GM18511 (cell line): ENCODE data around the gene RALGAPA2.

Source experiments
- ATAC-seq: cut with Tn5 transposase; IDR thresholded peaks from one replicate; pipeline ENCODE4 v1.9.1; 2021; ENCODE audit warnings: mild to moderate bottlenecking, moderate library complexity; ENCODE audit not compliant: unreplicated experiment

The RALGAPA2 gene

GRCh38 chr20:20480126-20480525, 232.3 kb downstream of the RALGAPA2 start:
- ATAC-seq: no peak

DNA sequence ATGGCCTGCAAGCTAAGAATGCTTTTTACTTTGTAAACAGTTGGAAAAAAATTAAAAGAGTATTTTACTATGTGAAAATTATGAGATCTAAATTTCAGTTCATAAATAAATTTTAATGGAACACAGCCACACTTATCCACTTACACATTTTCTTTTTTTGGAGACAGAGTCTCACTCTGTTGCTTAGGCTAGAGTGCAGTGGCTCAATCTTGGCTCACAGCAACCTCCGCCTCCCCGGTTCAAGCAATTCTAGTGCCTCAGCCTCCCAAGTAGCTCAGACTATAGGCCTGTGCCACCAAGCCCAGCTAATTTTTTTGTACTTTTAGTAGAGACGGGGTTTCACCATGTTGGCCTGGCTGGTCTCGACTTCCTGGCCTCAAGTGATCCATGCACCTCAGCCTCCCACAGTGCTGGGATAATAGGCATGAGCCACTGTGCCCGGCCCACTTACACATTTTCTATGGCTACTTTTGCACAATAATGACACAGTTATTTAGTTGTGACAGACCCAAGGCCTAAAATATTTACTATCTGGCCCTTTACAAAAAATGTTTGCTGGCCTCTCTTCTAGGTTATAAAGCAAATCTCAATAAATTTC, 234.9 kb downstream of the RALGAPA2 start:
- no peak for ATAC-seq

DNA sequence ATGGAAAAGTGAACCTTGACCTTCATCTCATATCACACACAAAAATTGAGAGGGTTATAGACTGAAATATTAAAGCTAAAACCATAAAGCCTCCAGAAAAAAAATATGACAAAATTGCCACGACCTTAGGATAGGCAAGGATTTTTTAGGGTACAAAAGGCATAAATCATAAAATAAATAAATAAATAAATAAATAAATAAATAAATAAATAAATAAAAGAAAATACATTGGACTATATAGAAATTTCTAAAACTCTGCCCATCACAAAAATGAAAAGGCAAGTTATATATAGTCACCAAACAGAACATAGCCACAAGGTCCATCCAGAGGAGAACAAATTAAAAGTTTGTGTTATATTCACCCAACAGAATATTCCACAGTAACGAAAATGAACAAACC, 235.9 kb downstream of the RALGAPA2 start:
- no peak for ATAC-seq

GRCh38 chr20:20473657-20474056, 238.8 kb downstream of the RALGAPA2 start:
- ATAC-seq: no peak

GRCh38 chr20:20472684-20473274, 239.7 kb downstream of the RALGAPA2 start:
- no peak for ATAC-seq

- peak; percentile 85 for ATAC-seq
Observed at GRCh38 chr20:20466341-20466879, 246.0 kb downstream of the RALGAPA2 start.

DNA sequence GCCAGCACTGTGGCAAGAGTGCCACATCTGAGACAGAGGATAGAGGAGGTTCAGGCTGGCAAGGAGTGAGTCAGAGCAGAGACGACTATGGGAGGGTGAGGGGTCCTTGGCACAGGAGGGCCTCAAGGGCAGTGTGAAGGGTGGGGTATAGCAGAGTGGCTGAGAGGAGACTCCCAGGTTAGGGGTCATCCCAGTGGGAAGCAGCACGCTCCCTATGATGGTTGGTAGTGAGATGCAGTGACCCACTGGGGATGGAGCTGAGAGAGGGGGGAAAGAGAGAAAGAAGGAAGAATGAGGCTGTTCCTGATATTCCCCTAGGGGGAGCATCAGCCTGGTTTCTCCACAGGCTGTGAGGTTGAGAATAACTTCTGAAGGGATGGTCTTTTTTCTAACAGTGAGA, 247.2 kb downstream of the RALGAPA2 start:
- ATAC-seq: no peak

GRCh38 chr20:20463933-20464374, 248.5 kb downstream of the RALGAPA2 start:
- peak; percentile 45 for ATAC-seq

GRCh38 chr20:20462185-20462584, 250.3 kb downstream of the RALGAPA2 start:
- ATAC-seq: no peak

GRCh38 chr20:20461551-20461950, 250.9 kb downstream of the RALGAPA2 start:
- ATAC-seq: no peak

DNA sequence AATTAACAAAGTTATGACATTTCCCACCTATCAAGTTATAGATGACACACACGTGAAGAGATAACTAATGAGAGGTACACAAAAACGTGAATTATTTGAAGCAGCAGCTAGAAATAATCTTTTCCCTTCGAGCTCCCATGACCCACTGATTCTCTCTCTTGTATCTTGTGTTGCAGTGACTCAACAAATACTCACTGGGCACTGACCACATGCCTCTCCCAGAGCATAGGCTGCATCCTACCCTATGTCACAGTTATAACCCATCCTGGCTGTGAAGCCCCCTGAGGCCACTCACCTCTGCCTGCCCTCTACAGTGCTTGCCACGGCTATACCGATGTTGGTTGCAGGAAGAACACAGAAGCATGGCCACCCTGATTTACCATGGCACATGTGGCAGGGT, 252.7 kb downstream of the RALGAPA2 start:
- ATAC-seq: no peak

DNA sequence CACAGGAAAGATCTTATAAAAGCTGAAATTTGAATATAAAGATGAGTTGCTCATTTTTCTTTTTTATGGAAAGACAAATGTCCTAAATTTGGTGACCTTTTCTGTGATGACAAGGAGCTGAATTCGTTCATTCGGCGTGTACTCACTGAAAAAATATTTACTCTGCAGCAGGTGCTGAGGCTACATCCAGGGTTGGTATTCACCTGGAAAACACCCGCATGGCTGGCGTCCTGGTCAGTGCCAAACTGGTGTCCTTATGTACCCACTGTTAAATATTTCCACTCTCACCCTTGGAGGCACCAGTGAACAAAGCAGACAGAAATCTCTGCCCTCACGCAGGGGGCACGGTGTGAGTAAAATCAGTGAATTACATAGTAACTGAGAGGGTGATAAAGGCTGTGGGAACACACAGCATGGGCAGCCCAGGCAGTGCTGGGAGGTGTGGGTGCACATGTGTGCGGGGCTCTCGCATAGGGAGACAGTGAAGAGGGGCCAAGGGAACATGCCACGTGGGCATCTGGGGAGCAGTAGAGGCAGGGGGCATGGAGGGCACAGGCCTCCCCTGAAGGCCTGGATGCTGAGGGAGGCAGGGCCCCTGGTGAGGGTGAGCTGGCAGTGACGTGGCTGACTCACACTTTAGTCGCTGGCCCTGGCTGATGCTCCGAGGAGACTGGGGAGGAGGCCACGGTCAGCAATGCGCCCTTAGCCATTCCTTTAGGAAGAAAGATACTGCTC, 254.9 kb downstream of the RALGAPA2 start:
- ATAC-seq: no peak

DNA sequence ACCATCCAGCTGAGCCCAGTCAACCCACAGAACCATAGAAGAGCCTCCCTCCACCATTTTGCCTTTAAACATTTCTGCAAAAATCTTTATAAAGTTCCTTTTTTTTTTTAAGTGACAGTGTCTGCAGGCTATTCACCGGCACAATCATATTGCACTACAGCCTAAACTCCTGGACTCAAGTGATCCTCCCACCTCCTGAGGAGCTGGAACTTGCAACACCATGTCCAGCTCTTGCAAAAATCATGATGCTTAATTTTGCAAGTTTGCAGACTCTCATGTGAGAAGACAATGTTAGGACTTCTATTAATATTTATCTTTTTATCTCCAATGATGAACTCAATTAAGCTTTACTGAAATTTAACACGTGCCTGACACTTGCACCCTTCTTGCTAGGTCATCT, 255.7 kb downstream of the RALGAPA2 start:
- ATAC-seq: no peak

- ATAC-seq: no peak
Observed at GRCh38 chr20:20455926-20456325, 256.5 kb downstream of the RALGAPA2 start.

- ATAC-seq: no peak
Observed at GRCh38 chr20:20454850-20455627, 257.4 kb downstream of the RALGAPA2 start.

DNA sequence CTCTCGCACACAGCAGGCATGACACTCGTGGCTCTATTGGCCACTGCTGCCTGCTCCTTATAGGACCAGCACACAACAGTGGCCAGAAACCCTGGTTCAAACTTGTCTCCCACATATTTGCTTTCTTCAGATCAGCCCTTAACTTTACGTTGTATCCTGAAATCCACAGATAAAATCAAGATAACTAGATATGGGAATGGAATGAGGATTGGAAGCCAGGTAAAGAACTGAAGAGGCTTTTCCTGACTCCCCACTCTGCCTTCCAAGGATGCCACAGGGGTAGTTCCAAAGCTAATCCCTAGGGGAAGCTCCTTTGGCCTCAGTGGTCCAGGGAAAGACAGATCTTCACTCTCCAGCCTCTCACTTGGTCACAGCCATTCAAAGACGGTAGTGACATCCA, 258.1 kb downstream of the RALGAPA2 start:
- ATAC-seq: no peak

DNA sequence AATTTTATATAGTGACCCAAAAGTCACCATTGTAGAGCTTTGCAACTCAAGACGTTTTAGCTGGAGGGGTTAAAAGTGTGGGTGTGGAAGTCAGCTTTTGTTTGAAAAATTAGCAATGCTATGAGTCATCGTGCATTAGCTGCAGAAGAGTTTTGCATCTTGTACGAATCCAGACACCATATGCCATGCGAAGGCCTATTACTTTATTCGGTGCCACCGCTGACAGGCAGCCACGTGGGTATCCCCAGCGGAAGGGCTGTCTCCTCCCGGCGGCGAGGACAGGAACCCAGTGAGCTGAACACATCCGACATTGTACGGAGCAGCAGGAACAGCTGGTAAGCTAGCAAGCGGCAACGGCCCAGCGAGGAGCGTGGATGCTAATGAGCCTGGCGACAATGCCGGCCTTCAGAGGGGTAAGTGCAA, 260.2 kb downstream of the RALGAPA2 start:
- peak; percentile 95 for ATAC-seq

- no peak for ATAC-seq
Observed at GRCh38 chr20:20450521-20450920, 261.9 kb downstream of the RALGAPA2 start.

- no peak for ATAC-seq
Observed at GRCh38 chr20:20448881-20449280, 263.6 kb downstream of the RALGAPA2 start.

- no peak for ATAC-seq
Observed at GRCh38 chr20:20447196-20447595, 265.2 kb downstream of the RALGAPA2 start.

- ATAC-seq: no peak
Observed at GRCh38 chr20:20446425-20447015, 265.9 kb downstream of the RALGAPA2 start.
